Endothelial cell of umbilical vein (primary cell): Measurements from ENCODE around the gene SUGCT. TPM values are rescaled to one million over a fixed set of nuclear protein-coding genes. Genes with fewer than 3 reads are reported as not detected.

Experiments
- BruUV-seq: library from RNA; stranded (reverse); fragments of 400-500 nt; replicated peaks from 2 replicates; lab custom pipeline; 2021; lab: Mats Ljungman, UMichigan
- CTCF ChIA-PET: fragments of 300-600, 350-600 bp; sonication (Branson Sonifier 250); formaldehyde crosslinking; loops from one replicate; lab custom pipeline; 2021; ENCODE audit warnings: antibody characterized with exemption, inconsistent platforms; lab: Charles Lee
- POLR2A ChIA-PET: fragments of 300-600, 350-600 bp; sonication (Branson Sonifier 250); formaldehyde crosslinking; loops from one replicate; lab custom pipeline; 2021; ENCODE audit warnings: antibody characterized with exemption, inconsistent platforms; lab: Charles Lee
- DNase-seq: peaks from one replicate; pipeline ENCODE4 v3.0.0-alpha.2; 2011; ENCODE audit warnings: low read depth, low spot score
- FAIRE-seq: peaks from 2 replicates; lab custom pipeline; 2011; peaks lifted over from hg19 to GRCh38; lab: Jason Lieb, UNC
- H2AFZ ChIP-seq: 2 replicates; pipeline ENCODE4 v1.6.0; 2012; ENCODE audit warnings: low read depth, low read length, control low read depth, inconsistent platforms
- H3K27ac ChIP-seq: 2 replicates; pipeline ENCODE4 v1.5.1; 2011; ENCODE audit warnings: low read depth, mild to moderate bottlenecking, control low read depth, low read length, moderate library complexity; ENCODE audit not compliant: insufficient read depth
- H3K27me3 ChIP-seq, 2 experiments: 2 replicates each; pipeline versions ENCODE4 v1.6.0 to v1.6.1; 2011; ENCODE audit warnings: low read length in 2 of 2, mixed read lengths in 1 of 2; ENCODE audit not compliant: control insufficient read depth in 2 of 2, insufficient read depth in 2 of 2
- H3K36me3 ChIP-seq, 2 experiments: 2 replicates in 1 of 2; 3 replicates in 1 of 2; pipeline ENCODE4 v1.5.1; 2011; ENCODE audit warnings: low read length in 2 of 2, mild to moderate bottlenecking in 1 of 2, moderate library complexity in 1 of 2; ENCODE audit not compliant: control insufficient read depth in 2 of 2, insufficient read depth in 2 of 2; ENCODE audit errors: extremely low read depth in 1 of 2
- H3K4me1 ChIP-seq: 3 replicates; pipeline ENCODE4 v1.5.1; 2011; ENCODE audit warnings: mild to moderate bottlenecking, low read length; ENCODE audit not compliant: control insufficient read depth, insufficient read depth; ENCODE audit errors: extremely low read depth
- H3K4me2 ChIP-seq: 2 replicates; pipeline ENCODE4 v1.6.1; 2011; ENCODE audit warnings: low read length, control low read depth, mixed read lengths; ENCODE audit not compliant: insufficient read depth
- H3K4me3 ChIP-seq, 3 experiments: fragments of 200-600 bp in 1 of 3; sonication (generic), shearing (Covaris generic) in 1 of 3; replicated peaks in 1 of 3; 2 replicates each; pipeline ENCODE4 v1.5.1; 2011 to 2016; ENCODE audit warnings: control low read depth in 3 of 3, low read length in 3 of 3, mild to moderate bottlenecking in 2 of 3, inconsistent platforms in 1 of 3, low read depth in 1 of 3, moderate library complexity in 1 of 3; ENCODE audit not compliant: insufficient read depth in 1 of 3
- H3K79me2 ChIP-seq: 2 replicates; pipeline ENCODE4 v1.6.0; 2012; ENCODE audit warnings: low read length, inconsistent platforms; ENCODE audit not compliant: control insufficient read depth, insufficient read depth
- H3K9ac ChIP-seq: replicated peaks from 2 replicates; pipeline ENCODE3; 2011; ENCODE audit warnings: low read length, control low read depth; ENCODE audit not compliant: insufficient read depth; ENCODE audit errors: extremely low read depth
- H3K9me1 ChIP-seq: replicated peaks from 3 replicates; pipeline ENCODE4 v1.6.0; 2011; ENCODE audit warnings: mild to moderate bottlenecking, low read length; ENCODE audit not compliant: control insufficient read depth, insufficient read depth; ENCODE audit errors: extremely low read depth
- H3K9me3 ChIP-seq: replicated peaks from 2 replicates; pipeline ENCODE4 v1.5.1; 2012; ENCODE audit warnings: low read length, inconsistent platforms; ENCODE audit not compliant: control insufficient read depth, insufficient read depth
- H4K20me1 ChIP-seq: replicated peaks from 2 replicates; pipeline ENCODE3; 2011; ENCODE audit warnings: mild to moderate bottlenecking, low read length; ENCODE audit not compliant: control insufficient read depth, insufficient read depth; ENCODE audit errors: extremely low read depth
- EZH2 ChIP-seq: IDR thresholded peaks from 2 replicates; pipeline ENCODE4 v1.6.1; 2012; ENCODE audit warnings: borderline replicate concordance, low read depth, mild to moderate bottlenecking, moderate library complexity, low read length, inconsistent platforms; ENCODE audit not compliant: severe bottlenecking
- FOS ChIP-seq: IDR thresholded peaks from 2 replicates; pipeline ENCODE4 v1.6.1; 2011; ENCODE audit warnings: mild to moderate bottlenecking, low read length, moderate library complexity, borderline replicate concordance; ENCODE audit not compliant: insufficient read depth
- GATA2 ChIP-seq: IDR thresholded peaks from 2 replicates; pipeline ENCODE4 v1.7.0; 2011; ENCODE audit warnings: low read depth, mild to moderate bottlenecking, moderate library complexity, mixed read lengths, low read length; ENCODE audit not compliant: insufficient read length, insufficient read depth
- JUN ChIP-seq: IDR thresholded peaks from 2 replicates; pipeline ENCODE4 v1.6.1; 2011; ENCODE audit warnings: borderline replicate concordance, low read depth; ENCODE audit not compliant: insufficient read length, insufficient read depth
- MYC ChIP-seq: IDR thresholded peaks from one replicate; pipeline ENCODE4 v1.6.1; 2011; ENCODE audit warnings: mild to moderate bottlenecking, low read depth, low read length
- POLR2A ChIP-seq: IDR thresholded peaks from 2 replicates; pipeline ENCODE4 v1.6.1; 2012; ENCODE audit warnings: low read depth, mild to moderate bottlenecking, control low read depth, low read length
- POLR2AphosphoS5 ChIP-seq: IDR thresholded peaks from 2 replicates; pipeline ENCODE4 v1.6.1; 2012; ENCODE audit warnings: low read depth, mild to moderate bottlenecking, control low read depth, low read length, moderate library complexity; ENCODE audit not compliant: insufficient read depth
- dilution Hi-C: fragments of 300-500 bp; cut with MboI; formaldehyde crosslinking; loops from one replicate; pipeline ENCODE4 v1.15.0; 2019; ENCODE audit warnings: low sequenced_read_pairs; ENCODE audit not compliant: extremely low pct_ligation_motif_present
- intact Hi-C: fragments of 100-400 bp; cut with micrococcal nuclease; formaldehyde crosslinking; loops from one replicate; pipeline ENCODE4 v1.10.0; 2022
- polyA plus RNA-seq, 4 experiments: library from polyadenylated mRNA; depleted of rRNA in 3 of 4; stranded (reverse) in 3 of 4; unstranded in 1 of 4; fragments of >200 nt; gene quantifications; 2 replicates each; pipeline versions ENCODE4 v1.2.1 to v1.2.3, GENCODE V29; 2011 to 2012; ENCODE audit warnings: missing spikeins in 1 of 4
- total RNA-seq: library from RNA; stranded (reverse); gene quantifications from 2 replicates; pipeline ENCODE4 v1.2.3, GENCODE V29; 2021
- TF ChIP-seq, protein P1 (sequence below): IDR thresholded peaks from 2 replicates; pipeline ENCODE4 v1.6.1; 2011; ENCODE audit not compliant: insufficient read depth, insufficient read length
- TF ChIP-seq, protein P2 (sequence below), 2 donors: IDR thresholded peaks; 1 replicate in 1 of 2; 2 replicates in 1 of 2; pipeline ENCODE4 v1.5.1; 2011; ENCODE audit warnings: low read length in 2 of 2, mild to moderate bottlenecking in 2 of 2, moderate library complexity in 2 of 2, control low read depth in 1 of 2, inconsistent platforms in 1 of 2, low read depth in 1 of 2; ENCODE audit not compliant: insufficient read depth in 1 of 2; ENCODE audit errors: extremely low read depth in 1 of 2

Gene SUGCT
- total and polyA plus RNA-seq, 2 donors (not counting 3 experiments of a cell fraction or from before 2014, with no cell fraction given): 1.2 to 1.4 TPM

DNA sequence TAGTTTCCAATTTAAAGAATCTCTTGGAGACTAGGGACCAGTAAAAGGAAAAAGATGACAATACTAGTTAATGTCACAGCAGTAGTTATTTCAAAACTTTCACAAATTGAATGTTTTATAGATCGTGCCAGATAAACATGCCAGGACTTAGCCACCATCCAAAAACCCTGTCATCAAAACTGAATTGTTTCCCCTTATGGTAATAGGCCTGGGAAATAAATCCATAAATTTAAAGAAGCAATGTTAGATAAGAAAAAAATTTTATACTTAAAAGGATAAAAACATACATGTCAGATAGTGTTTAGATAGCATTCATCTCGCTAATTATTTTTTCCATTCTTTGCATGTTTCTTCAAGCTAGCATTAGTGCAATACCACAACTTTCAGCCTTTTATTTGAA lies 71.2 kb downstream of the SUGCT start:
- no peaks in the 10 kb centered on the region for H3K36me3 ChIP-seq
- dilution Hi-C loops (no loop called here), intact Hi-C loops (no loop called here)
- no peaks in the 10 kb centered on the region for H3K9me3 ChIP-seq
- H4K20me1 ChIP-seq: no peaks in the 10 kb centered on the region
- H3K9me1 ChIP-seq: no peaks in the 10 kb centered on the region
- TF ChIP-seq, protein P1, sequence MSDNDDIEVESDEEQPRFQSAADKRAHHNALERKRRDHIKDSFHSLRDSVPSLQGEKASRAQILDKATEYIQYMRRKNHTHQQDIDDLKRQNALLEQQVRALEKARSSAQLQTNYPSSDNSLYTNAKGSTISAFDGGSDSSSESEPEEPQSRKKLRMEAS: no peak
- TF ChIP-seq POLR2AphosphoS5 (no peak), JUN (no peak), POLR2A (no peak), EZH2 (no peak), GATA2 (no peak), MYC (no peak), FOS (no peak)
- TF ChIP-seq, protein P2, sequence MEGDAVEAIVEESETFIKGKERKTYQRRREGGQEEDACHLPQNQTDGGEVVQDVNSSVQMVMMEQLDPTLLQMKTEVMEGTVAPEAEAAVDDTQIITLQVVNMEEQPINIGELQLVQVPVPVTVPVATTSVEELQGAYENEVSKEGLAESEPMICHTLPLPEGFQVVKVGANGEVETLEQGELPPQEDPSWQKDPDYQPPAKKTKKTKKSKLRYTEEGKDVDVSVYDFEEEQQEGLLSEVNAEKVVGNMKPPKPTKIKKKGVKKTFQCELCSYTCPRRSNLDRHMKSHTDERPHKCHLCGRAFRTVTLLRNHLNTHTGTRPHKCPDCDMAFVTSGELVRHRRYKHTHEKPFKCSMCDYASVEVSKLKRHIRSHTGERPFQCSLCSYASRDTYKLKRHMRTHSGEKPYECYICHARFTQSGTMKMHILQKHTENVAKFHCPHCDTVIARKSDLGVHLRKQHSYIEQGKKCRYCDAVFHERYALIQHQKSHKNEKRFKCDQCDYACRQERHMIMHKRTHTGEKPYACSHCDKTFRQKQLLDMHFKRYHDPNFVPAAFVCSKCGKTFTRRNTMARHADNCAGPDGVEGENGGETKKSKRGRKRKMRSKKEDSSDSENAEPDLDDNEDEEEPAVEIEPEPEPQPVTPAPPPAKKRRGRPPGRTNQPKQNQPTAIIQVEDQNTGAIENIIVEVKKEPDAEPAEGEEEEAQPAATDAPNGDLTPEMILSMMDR (IDR thresholded peaks at IDR 0.05; ENCODE audit: extremely low read depth in 1 of 2, insufficient read depth in 1 of 2, low read depth in 1 of 2, low read length in 2 of 2): no peak
- H3K4me2 ChIP-seq: no peak overlapping the region
- no peak overlapping the region for H2AFZ ChIP-seq
- H3K79me2 ChIP-seq: no peaks in the 10 kb centered on the region
- H3K27me3 ChIP-seq: no peaks in the 10 kb centered on the region
- ChIA-PET POLR2A (no interaction called here), CTCF (interaction anchor here (0.8 to 1.2 kb wide), 2 partner anchors 10 to 26 kb away, joined by 3 read pairs; no protein-coding TSS in a partner anchor)
- no peak for FAIRE-seq
- BruUV-seq: no TSS peak
- no peak overlapping the region for H3K27ac ChIP-seq
- H3K4me1 ChIP-seq: no peaks in the 10 kb centered on the region
- no peak overlapping the region for H3K9ac ChIP-seq
- DNase-seq: no peak
- H3K4me3 ChIP-seq: no peak overlapping the region
